GM19328 (cell line): ENCODE results near the gene MAGI2.

Experiments used
- ATAC-seq: cut with Tn5 transposase; IDR thresholded peaks from one replicate; pipeline ENCODE4 v1.9.1; 2021; ENCODE audit warnings: mild to moderate bottlenecking, moderate library complexity; ENCODE audit not compliant: unreplicated experiment

Gene MAGI2

GRCh38 chr7:78684201-78684600 is 769.3 kb downstream of the MAGI2 start:
- ATAC-seq: no peak

- no peak for ATAC-seq
Observed at GRCh38 chr7:78683566-78683965, 769.9 kb downstream of the MAGI2 start.

GRCh38 chr7:78679112-78679876 is 774.2 kb downstream of the MAGI2 start:
- ATAC-seq: no peak

- ATAC-seq: no peak
Observed at GRCh38 chr7:78677391-78677790, 776.1 kb downstream of the MAGI2 start.

- no peak for ATAC-seq
Observed at GRCh38 chr7:78675511-78675910, 778.0 kb downstream of the MAGI2 start.

- ATAC-seq: no peak
Observed at GRCh38 chr7:78673272-78673671, 780.2 kb downstream of the MAGI2 start.

- ATAC-seq: no peak
Observed at GRCh38 chr7:78662939-78663338, 790.5 kb downstream of the MAGI2 start.

GRCh38 chr7:78649976-78650375 is 803.5 kb downstream of the MAGI2 start:
- no peak for ATAC-seq

- no peak for ATAC-seq
Observed at GRCh38 chr7:78649236-78649635, 804.2 kb downstream of the MAGI2 start.

- no peak for ATAC-seq
Observed at GRCh38 chr7:78642751-78643150, 810.7 kb downstream of the MAGI2 start.

- no peak for ATAC-seq
Observed at GRCh38 chr7:78638364-78638763, 815.1 kb downstream of the MAGI2 start.

GRCh38 chr7:78636727-78637126 is 816.7 kb downstream of the MAGI2 start:
- no peak for ATAC-seq

GRCh38 chr7:78635026-78635793 is 818.3 kb downstream of the MAGI2 start:
- ATAC-seq: no peak

- no peak for ATAC-seq
Observed at GRCh38 chr7:78634093-78634492, 819.4 kb downstream of the MAGI2 start.

- no peak for ATAC-seq
Observed at GRCh38 chr7:78620920-78621319, 832.5 kb downstream of the MAGI2 start.

GRCh38 chr7:78616539-78616938 is 836.9 kb downstream of the MAGI2 start:
- ATAC-seq: no peak

- ATAC-seq: no peak
Observed at GRCh38 chr7:78609281-78609680, 844.2 kb downstream of the MAGI2 start.

GRCh38 chr7:78607099-78607498 is 846.4 kb downstream of the MAGI2 start:
- ATAC-seq: no peak

- ATAC-seq: no peak
Observed at GRCh38 chr7:78605119-78605518, 848.3 kb downstream of the MAGI2 start.

- ATAC-seq: no peak
Observed at GRCh38 chr7:78601728-78602127, 851.7 kb downstream of the MAGI2 start.

GRCh38 chr7:78594156-78594555 is 859.3 kb downstream of the MAGI2 start:
- ATAC-seq: no peak

- ATAC-seq: no peak
Observed at GRCh38 chr7:78588393-78588792, 865.1 kb downstream of the MAGI2 start.
